GM12874 (cell line): ENCODE results near the gene ITGB7.

ENCODE experiments used
- TF ChIP-seq, protein P1 (sequence below): IDR thresholded peaks from 2 replicates; pipeline ENCODE4 v1.5.1; 2011; ENCODE audit warnings: low read depth, mild to moderate bottlenecking, control low read depth, low read length, moderate library complexity; ENCODE audit not compliant: insufficient read depth

ITGB7 gene

DNA sequence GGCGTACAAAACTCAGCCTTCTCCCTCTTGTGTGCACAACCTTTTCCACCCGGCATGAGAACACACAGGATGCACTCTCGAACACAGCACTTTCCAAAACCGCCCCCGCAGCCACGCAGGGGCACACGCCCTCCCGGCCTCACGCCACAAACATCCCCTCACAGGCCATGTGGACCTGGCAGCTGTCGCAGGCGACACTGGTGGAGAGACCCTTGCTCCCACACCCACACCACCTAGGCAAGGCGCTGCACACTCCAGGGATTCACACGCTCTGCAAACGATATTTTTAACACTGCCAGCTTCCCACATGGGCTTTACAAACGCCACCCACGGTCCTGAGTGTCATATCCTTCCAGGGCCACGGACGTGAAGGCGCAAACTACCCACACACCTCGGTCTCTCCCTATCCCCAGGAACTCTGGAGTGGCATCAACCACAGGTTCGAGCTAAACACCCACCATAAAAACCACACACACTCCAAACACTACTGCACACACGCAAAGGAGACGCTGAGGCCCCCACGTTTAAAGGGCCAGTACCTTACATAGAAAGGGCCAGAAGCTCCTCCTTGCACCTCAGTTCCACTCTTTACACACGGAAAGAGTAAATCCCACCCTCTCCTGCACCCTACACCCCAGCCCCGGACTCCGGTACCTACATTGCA lies 12.4 kb upstream of the ITGB7 start:
- TF ChIP-seq, protein P1, sequence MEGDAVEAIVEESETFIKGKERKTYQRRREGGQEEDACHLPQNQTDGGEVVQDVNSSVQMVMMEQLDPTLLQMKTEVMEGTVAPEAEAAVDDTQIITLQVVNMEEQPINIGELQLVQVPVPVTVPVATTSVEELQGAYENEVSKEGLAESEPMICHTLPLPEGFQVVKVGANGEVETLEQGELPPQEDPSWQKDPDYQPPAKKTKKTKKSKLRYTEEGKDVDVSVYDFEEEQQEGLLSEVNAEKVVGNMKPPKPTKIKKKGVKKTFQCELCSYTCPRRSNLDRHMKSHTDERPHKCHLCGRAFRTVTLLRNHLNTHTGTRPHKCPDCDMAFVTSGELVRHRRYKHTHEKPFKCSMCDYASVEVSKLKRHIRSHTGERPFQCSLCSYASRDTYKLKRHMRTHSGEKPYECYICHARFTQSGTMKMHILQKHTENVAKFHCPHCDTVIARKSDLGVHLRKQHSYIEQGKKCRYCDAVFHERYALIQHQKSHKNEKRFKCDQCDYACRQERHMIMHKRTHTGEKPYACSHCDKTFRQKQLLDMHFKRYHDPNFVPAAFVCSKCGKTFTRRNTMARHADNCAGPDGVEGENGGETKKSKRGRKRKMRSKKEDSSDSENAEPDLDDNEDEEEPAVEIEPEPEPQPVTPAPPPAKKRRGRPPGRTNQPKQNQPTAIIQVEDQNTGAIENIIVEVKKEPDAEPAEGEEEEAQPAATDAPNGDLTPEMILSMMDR: no peak

DNA sequence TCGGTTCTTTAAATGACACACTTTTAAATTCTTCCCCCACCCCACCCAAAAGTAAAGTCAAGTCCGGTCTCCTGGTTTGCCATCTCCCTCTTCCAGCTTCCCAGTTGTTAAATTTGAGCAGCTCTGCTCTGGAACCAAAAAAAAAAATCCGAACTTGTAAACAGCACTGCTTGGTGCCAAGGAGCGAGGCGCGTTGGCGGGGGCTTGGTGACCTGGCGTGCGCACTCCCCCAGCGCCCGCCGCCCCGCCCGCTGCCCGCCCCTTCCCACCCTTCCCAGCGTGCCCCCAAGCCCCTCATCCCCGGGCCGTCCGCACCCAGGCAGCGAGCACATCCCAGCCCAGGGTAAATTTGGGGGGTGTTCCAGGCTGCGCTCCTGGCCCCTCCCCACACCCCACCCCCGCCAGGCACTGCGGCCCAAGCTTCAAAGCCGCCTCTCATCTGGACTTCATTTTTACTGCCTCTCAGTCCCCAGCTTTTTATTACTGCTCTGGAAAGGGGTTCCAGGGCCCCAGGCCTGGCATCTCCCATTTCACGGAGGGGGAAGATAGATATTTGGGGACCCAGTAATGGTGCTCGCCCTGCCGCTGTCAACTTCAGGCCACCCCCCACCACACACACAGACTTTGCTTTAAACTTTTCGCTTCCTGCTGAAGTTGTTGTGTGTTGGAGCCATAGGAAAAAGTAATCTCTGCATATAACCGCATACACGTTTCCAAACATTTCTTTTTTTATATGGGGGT lies 11.7 kb upstream of the ITGB7 start:
- TF ChIP-seq, protein P1: no peak

DNA sequence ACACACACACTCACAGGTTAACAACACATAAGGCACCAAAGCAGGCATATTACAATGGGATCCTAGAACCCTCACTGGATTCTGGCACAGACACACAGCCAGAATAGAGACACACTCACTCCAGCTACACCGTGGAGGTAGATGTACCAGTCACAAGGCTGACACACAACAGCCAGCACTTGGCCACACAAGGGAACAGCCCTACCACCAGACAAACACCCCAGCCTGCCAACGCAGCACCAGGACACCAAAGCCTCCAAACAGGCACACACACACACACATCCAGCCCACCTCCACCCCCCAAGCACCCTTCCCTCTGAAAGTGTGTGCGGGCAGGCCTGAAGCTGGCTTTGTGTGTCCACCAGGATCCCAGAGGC lies 10.9 kb upstream of the ITGB7 start:
- TF ChIP-seq, protein P1: no peak

DNA sequence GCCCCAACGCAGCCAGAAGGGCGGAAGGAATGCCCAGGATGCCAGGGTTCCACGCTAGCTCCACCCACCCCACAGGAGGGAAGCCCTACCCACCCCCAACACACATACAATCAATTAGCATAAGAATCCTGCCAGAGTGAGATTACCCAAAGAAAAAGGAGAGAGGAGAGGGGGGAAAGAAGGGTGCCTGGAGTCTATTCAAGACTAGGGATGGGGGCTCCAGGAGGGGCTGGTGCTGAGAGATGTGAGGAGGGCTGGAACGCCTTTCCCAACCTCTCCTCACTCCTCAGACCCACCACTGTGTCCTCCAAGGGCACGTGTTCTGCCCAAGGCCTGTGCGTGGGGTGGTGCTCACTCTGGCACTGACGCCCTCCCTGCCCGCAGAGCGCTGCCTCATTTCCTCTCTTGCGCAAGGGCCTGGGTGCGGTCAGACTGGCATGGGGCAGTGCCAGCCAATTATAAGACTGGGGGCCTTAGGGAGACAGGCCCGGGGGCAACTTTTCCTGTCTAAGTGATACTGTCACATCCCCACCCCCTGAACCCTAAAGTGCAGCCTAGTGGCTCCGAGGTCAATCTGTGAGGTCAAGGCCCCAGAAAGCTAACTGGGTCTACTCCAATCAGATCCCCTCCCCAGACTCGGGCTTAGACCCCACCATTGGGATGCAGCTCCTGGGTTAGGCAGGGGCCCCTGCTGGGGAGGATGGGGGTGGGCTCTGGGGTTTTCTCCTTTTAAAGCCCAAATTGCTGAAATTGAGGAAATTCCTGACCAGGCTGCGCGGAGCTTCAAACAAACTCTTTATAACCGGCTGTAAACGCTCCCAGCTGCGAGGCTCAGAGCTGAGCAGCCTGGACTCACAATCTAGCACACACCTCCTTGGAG lies 10.2 kb upstream of the ITGB7 start:
- TF ChIP-seq, protein P1: no peak

DNA sequence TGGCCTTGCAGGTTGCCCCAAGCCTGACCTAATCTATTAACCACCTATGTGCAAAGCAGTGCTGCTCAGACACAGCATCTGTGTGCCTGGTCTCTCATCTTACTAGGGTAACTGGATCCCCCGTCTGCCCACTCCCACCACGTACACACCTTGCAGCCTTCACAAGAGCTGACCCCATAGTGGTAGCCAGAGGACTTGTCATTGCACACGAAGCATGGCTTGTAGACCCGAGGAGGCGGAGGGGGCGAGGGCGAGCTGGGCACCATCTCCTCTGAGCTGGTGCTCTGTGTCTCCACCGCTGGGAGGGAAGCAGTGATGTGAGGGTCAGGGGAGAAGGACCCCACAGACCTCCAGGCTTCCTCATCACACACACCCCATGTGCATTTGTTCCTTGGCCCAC lies 8.4 kb upstream of the ITGB7 start:
- TF ChIP-seq, protein P1: no peak

DNA sequence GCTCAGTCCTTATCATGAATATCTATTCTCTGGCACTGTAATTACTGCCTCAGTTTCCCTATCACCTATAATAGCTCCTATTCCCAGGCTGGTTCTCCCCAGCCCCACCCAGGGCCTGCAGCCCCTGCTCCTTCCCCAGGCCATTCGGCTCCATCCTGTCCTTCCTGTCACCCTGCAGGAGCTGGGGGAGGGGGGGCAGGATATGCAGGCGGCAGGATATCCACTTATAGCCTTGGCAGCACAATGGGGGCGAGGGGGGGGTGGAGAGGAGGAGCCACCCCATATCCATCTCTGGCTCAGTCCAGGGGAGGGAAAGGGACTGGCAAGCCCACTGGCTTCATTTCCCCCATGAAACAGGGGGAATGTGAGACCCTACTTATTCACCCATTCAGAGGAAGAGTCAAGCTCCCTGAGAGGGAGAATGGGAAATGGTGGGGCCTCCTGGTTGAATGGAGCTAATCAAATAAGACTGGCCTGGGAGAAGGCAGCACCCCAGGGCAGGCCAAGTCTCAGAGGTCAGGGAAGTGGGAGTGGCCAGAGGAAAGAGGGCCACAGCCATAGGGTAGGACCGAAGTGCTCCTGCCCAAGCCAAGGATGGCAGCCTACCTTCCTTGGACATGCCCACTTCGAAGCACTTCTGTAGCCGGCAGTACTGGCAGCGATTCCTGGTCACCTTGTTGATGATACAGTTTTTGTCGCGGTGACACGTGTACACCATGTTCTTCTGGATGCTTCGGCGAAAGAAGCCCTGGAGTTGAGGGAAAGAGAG lies 7.8 kb upstream of the ITGB7 start:
- TF ChIP-seq, protein P1: no peak

DNA sequence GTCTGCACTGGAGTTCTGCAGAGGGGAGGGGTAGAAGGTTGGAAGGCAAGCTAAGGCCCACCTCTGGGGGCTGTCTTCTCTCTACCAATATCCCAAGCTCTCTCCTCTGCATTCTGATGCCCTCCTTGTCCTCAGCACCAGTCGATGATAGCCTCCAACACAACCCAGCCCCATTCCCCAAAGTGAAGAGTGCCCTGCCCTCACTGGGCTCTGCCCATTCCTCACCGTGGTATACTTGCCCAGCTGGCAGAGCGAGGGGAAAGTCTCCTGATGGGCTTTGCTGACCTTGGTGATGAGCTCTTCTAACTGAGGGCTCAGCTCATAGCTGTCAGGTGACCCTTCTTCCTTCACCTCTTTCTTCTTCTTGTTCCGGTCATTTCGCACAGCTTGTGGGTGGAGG lies 7.2 kb upstream of the ITGB7 start:
- TF ChIP-seq, protein P1: no peak
